HFF-Myc (cell line): Measurements from ENCODE around the gene OR10K2.

Experiments
- DNase-seq: peaks from one replicate; pipeline ENCODE4 v3.0.0-alpha.2; 2011; ENCODE audit warnings: low read depth; ENCODE audit errors: extremely low read depth
- H3K4me3 ChIP-seq: replicated peaks from 2 replicates; pipeline ENCODE4 v1.5.1; 2011; ENCODE audit warnings: low read depth, mild to moderate bottlenecking, control low read depth, low read length
- TF ChIP-seq, protein P1 (sequence below): IDR thresholded peaks from 2 replicates; pipeline ENCODE4 v1.5.1; 2012; ENCODE audit warnings: mild to moderate bottlenecking, low read depth, low read length, control low read depth; ENCODE audit errors: missing control alignments

Gene OR10K2, protein sequence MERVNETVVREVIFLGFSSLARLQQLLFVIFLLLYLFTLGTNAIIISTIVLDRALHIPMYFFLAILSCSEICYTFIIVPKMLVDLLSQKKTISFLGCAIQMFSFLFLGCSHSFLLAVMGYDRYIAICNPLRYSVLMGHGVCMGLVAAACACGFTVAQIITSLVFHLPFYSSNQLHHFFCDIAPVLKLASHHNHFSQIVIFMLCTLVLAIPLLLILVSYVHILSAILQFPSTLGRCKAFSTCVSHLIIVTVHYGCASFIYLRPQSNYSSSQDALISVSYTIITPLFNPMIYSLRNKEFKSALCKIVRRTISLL

DNA sequence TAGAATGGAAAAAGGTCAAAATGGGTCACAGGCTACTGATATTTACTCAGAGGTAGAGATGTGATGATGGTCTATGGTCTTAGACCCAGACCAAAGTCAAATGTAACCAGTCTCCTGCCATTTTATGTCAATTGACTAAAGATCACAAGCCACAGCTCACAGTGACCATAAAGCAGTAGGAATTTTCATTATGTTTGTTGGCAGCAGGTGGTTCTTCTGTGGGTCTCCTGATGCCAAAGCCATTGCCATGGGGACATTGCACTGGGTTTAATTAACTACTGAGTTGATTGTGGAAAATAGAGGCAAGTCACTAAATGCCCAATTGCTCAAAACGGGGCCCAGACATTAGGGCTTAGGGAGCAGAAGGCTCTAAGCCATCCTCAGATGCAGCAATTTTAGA is at the start of gene OR10K2:
TSS of gene OR10K2 (minus strand) at position 101 of the 400 bp plus-strand sequence. CDS start 5,371 bp downstream, outside the sequence.
- TF ChIP-seq, protein P1, sequence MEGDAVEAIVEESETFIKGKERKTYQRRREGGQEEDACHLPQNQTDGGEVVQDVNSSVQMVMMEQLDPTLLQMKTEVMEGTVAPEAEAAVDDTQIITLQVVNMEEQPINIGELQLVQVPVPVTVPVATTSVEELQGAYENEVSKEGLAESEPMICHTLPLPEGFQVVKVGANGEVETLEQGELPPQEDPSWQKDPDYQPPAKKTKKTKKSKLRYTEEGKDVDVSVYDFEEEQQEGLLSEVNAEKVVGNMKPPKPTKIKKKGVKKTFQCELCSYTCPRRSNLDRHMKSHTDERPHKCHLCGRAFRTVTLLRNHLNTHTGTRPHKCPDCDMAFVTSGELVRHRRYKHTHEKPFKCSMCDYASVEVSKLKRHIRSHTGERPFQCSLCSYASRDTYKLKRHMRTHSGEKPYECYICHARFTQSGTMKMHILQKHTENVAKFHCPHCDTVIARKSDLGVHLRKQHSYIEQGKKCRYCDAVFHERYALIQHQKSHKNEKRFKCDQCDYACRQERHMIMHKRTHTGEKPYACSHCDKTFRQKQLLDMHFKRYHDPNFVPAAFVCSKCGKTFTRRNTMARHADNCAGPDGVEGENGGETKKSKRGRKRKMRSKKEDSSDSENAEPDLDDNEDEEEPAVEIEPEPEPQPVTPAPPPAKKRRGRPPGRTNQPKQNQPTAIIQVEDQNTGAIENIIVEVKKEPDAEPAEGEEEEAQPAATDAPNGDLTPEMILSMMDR = no peak
- H3K4me3 ChIP-seq = no peak within 1 kb of the TSS

DNA sequence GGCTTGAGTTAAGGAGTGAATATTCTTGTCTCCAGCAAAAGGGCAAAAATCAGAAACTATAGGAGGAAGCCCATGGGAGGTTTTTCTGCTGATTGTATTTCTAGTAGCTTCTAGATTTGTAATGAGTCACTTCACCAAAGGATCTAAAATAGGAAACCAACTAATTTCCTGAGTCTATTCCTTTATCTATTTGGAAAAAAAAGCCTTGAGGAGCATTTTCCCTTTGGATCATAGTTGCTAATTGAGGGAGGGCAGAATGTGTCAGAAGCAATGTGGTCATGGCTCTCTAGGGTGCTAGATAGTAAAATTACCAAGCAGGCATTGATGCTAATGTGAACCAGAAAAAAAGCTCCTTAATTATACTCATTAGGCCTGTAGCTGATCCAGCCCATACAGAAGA is 45.9 kb upstream of the OR10K2 start, which contains the start of gene OR10R2:
TSS of gene OR10R2 (plus strand) at position 301 of the 400 bp plus-strand sequence. CDS start 106 bp downstream, outside the sequence.
- H3K4me3 ChIP-seq = no peak within 1 kb of the TSS
- TF ChIP-seq, protein P1 = no peak
- no peak for DNase-seq

More for the DNA sequence above, at the start of gene OR10K2:
- no peak for DNase-seq

DNA sequence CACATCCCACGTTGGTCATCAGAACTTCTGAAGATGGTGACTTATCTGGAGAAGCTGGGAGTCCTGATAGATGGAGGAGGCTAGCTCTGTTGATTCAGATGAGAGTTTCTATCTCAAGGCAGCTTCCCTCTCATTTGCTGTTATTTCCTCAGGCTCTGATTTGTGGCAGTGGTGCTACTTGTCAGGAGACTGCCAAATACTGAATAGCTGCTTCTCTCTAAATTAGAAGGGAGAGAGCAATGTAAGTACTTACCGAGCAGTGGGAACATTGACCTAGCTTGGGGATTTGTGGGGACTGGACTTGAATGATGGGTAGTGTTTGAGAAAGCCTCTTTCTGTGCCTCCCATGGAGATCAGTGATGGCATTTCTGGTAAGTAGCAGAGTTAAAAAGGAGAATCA is 35.5 kb upstream of the OR10K2 start, which contains the start of gene OR10K1:
TSS of gene OR10K1 (plus strand) at position 301 of the 400 bp plus-strand sequence. CDS start 3,728 bp downstream, outside the sequence.
- no peak for DNase-seq
- no peak within 1 kb of the TSS for H3K4me3 ChIP-seq
- TF ChIP-seq, protein P1 = no peak

DNA sequence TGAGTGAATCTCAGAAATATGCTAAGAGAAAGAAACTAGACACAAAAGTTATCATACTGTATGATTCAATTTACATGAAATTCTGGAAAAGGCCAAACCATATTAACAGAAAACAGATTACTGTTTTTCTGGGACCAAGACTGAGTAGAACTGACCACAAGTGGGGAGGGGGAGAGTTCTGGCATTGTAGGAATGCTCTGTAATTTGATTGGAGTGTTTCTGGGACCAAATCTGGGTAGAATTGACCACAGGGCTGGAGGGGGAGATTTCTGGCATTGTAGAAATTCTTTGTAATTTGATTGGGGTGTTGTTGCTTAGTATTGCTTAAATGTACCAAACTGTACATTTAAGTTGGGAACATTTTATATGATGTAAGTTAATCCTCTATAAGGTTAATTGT is 32.2 kb upstream of the OR10K2 start:
- no peak for DNase-seq
- H3K4me3 ChIP-seq = no peak overlapping the region
- TF ChIP-seq, protein P1 = no peak

DNA sequence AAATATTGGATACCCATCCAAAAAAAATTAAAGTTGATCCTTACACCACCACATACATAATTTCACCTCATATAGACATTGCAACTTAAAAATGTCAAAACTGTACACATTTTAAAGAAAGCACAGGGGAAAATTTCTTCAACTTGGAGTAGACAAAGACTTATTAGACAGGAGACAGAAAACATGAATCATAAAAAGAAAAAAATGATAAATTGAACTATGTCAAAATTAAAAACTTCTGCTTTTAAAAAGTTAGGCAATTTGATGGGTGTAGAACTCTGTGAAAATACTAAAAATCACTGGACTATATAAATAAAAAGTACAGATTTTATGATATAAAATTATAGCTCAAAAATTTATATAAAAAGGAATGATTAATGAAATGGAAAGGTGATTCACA is 31.2 kb upstream of the OR10K2 start:
- H3K4me3 ChIP-seq = no peak overlapping the region
- DNase-seq = no peak
- TF ChIP-seq, protein P1 = no peak

DNA sequence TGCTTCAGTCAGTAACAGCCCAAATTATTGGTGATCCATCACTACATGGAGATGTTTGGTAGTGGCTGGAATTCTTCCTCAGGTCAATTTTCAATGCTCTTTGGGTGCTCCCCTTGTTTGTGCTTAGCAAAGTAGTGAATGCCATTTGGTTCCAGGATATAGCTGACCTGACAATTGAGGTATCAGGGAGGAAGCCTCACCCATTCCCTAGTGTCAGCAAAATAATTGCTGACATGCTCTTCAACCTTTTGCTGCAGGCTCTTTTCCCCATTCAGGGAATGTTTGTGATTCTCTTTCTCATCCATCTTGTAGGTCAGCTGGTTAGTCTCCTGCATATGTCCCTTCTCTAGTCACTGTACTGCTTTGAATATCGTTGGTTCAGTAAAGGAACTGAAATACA is 28.5 kb upstream of the OR10K2 start:
- TF ChIP-seq, protein P1 = no peak
- no peak for DNase-seq

More for the DNA sequence above, 28.5 kb upstream of the OR10K2 start:
- H3K4me3 ChIP-seq = no peak overlapping the region
